GM23248 (cell line): ENCODE results near the gene PKP3. TPM values are rescaled to one million over a fixed set of nuclear protein-coding genes. Genes with fewer than 3 reads are reported as not detected.

Experiments
- DNase-seq: peaks from one replicate; pipeline ENCODE4 v3.0.0-alpha.2; 2015
- H2AFZ ChIP-seq: fragments of 200-600 bp; sonication (generic); 2 replicates; pipeline ENCODE4 v1.6.1; 2016; ENCODE audit warnings: antibody characterized with exemption
- H3F3A ChIP-seq: fragments of 200-600 bp; sonication (generic); 2 replicates; pipeline ENCODE4 v1.6.1; 2016; ENCODE audit warnings: mild to moderate bottlenecking, antibody characterized with exemption, mixed run types; ENCODE audit not compliant: insufficient read depth
- H3K27ac ChIP-seq: fragments of 200-600 bp; sonication (generic); 2 replicates; pipeline ENCODE4 v1.5.1; 2016; ENCODE audit warnings: mild to moderate bottlenecking
- H3K27me3 ChIP-seq: fragments of 200-600 bp; sonication (generic); replicated peaks from 2 replicates; pipeline ENCODE4 v1.6.1; 2016; ENCODE audit warnings: mild to moderate bottlenecking; ENCODE audit not compliant: insufficient read depth
- H3K36me3 ChIP-seq: fragments of 200-600 bp; sonication (generic); 2 replicates; pipeline ENCODE4 v1.6.1; 2016; ENCODE audit warnings: low read depth, mild to moderate bottlenecking
- H3K4me1 ChIP-seq: fragments of 200-600 bp; sonication (generic); 2 replicates; pipeline ENCODE4 v1.6.1; 2016; ENCODE audit warnings: mild to moderate bottlenecking; ENCODE audit not compliant: insufficient read depth
- H3K4me2 ChIP-seq: fragments of 200-600 bp; sonication (generic); one replicate; pipeline ENCODE4 v1.6.1; 2016; ENCODE audit warnings: mild to moderate bottlenecking; ENCODE audit not compliant: unreplicated experiment
- H3K4me3 ChIP-seq: fragments of 200-600 bp; sonication (generic); 2 replicates; pipeline ENCODE4 v1.5.1; 2016; ENCODE audit warnings: mild to moderate bottlenecking
- H3K79me2 ChIP-seq: fragments of 200-600 bp; sonication (generic); 2 replicates; pipeline ENCODE4 v1.6.1; 2016; ENCODE audit warnings: mild to moderate bottlenecking; ENCODE audit not compliant: insufficient read depth
- H3K9ac ChIP-seq: fragments of 200-600 bp; sonication (generic); 2 replicates; pipeline ENCODE4 v1.6.1; 2016; ENCODE audit warnings: mild to moderate bottlenecking
- H3K9me2 ChIP-seq: fragments of 200-600 bp; sonication (generic); 2 replicates; pipeline ENCODE4 v1.6.1; 2016; ENCODE audit warnings: mixed run types, mild to moderate bottlenecking, moderate library complexity; ENCODE audit not compliant: insufficient read depth
- H3K9me3 ChIP-seq: fragments of 200-600 bp; sonication (generic); one replicate; pipeline ENCODE4 v1.6.1; 2017; ENCODE audit warnings: low read depth
- H4K20me1 ChIP-seq: fragments of 200-600 bp; sonication (generic); 2 replicates; pipeline ENCODE4 v1.6.0; 2016; ENCODE audit not compliant: insufficient read depth
- EZH2 ChIP-seq: fragments of 200-600 bp; sonication (generic); IDR thresholded peaks from 2 replicates; pipeline ENCODE4 v1.6.1; 2018; ENCODE audit warnings: antibody characterized with exemption, mild to moderate bottlenecking; ENCODE audit not compliant: insufficient read depth, poor library complexity, severe bottlenecking
- EZH2phosphoT487 ChIP-seq: fragments of 200-600 bp; sonication (generic); IDR thresholded peaks from 2 replicates; pipeline ENCODE4 v1.6.1; 2018; ENCODE audit warnings: antibody characterized with exemption, moderate library complexity, mild to moderate bottlenecking, low read depth; ENCODE audit not compliant: insufficient read depth
- WGBS, 2 experiments: methylation state at CpG; one replicate each; pipeline ENCODE4 v1.1.6; 2015 to 2017; ENCODE audit warnings: low lambda C conversion rate in 2 of 2, low coverage in 1 of 2; ENCODE audit errors: missing lambda C conversion rate in 2 of 2; 5-methylcytosine and 5-hydroxymethylcytosine counted together
- in situ Hi-C: fragments of 300-500 bp; cut with MboI; formaldehyde crosslinking; loops from 2 replicates; pipeline ENCODE4 v1.15.0; 2020
- polyA plus RNA-seq: library from polyadenylated mRNA; unstranded; fragments of >200 nt; fragmentation: Nextera tagmentation; extraction: Ambion mirVana; gene quantifications from 2 replicates; pipeline ENCODE4 v1.2.1, GENCODE V29; 2016
- total RNA-seq: library from RNA; depleted of rRNA; stranded (reverse); fragments of >200 nt; shearing (Covaris generic); gene quantifications from 2 replicates; pipeline ENCODE4 v1.2.3, GENCODE V29; 2014

PKP3 gene
- total and polyA plus RNA-seq, 2 experiments from 2014 or later = 1.2 to 2.2 TPM

DNA sequence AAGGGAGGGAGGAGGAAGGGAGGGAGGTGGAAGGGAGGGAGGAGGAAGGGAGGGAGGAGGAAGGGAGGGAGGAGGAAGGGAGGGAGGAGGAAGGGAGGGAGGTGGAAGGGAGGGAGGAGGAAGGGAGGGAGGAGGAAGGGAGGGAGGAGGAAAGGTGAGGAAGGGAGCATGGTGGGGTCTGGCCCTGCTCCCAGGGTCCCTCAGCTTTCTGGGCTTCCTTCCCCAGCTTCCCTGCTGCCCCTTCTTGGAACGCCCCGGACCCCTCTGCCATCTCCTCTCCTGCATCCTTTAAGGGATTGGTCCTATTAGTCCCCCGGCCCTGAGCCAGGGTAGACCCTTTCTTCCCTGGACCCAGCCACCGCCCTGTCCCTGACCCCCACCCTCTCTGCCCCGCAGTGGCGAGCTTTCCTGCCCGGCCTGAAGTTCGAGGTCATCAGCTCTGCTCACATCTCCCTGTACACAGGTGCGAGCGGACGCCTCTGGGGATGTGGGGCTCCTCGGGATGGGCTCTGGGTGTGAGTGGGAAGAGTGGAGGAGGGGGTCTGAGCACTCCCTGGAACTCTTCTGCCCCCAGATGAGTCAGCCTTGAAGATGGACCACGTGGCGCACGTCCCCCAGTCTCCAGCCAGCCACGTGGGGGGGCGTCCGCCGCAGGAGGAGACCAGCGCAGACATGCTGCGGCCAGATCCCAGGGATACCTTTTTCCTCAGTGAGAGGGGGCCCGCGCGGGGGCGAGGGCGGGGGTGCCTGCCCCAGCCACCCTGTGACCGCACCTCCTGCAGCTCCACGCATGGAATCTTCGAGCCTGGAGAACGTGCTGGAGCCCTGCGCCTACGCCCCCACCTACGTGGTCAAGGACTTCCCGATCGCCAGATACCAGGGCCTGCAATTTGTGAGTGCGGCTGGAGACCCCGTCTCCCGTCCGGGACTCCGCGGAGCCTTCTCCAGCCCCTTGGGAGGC, 18.7 kb upstream of the PKP3 start:
- no peaks in the 10 kb centered on the region for H3K79me2 ChIP-seq
- H3K9me2 ChIP-seq = no peaks in the 10 kb centered on the region
- 69 to 74% methylated on average over 27 to 38 of the region's 41 CpGs for WGBS, 2 experiments
- no peaks in the 10 kb centered on the region for H4K20me1 ChIP-seq
- no peaks in the 10 kb centered on the region for H3K36me3 ChIP-seq
- in situ Hi-C loops = no loop called here
- H3K4me3 ChIP-seq = no peak overlapping the region
- no peak for DNase-seq
- H3F3A ChIP-seq = no peaks in the 10 kb centered on the region
- H3K4me1 ChIP-seq = no peaks in the 10 kb centered on the region
- TF ChIP-seq EZH2 (no peak), EZH2phosphoT487 (no peak)
- H2AFZ ChIP-seq = no peak overlapping the region
- H3K9ac ChIP-seq = no peak overlapping the region
- H3K27me3 ChIP-seq = no peaks in the 10 kb centered on the region
- no peak overlapping the region for H3K27ac ChIP-seq
- no peaks in the 10 kb centered on the region for H3K9me3 ChIP-seq
- H3K4me2 ChIP-seq = no peak overlapping the region

DNA sequence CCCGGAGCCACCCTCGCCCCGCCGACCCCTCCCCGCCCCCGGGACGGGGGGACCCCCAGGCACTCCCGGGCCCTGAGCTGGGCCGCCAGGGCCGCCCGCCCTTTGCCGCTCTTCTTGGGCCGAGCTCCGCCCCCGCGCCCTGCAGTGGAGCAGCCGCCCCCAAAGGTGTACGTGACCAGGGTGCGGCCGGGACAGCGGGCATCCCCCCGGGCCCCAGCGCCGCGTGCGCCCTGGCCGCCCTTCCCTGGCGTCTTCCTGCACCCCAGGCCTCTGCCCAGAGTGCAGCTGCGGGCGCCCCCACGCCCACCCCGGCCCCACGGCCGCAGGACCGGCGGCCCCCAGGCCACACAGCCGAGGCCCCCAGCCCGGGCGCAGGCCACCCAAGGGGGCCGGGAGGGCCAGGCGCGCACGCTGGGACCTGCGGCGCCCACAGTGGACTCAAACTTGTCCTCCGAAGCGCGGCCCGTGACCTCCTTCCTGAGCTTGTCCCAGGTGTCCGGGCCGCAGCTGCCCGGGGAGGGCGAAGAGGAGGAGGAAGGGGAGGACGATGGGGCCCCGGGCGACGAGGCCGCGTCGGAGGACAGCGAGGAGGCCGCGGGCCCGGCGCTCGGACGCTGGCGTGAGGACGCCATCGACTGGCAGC, 17.4 kb upstream of the PKP3 start:
- WGBS, 2 experiments = 92 to 96% methylated on average over 15 to 70 of the region's 70 CpGs

GRCh38 chr11:377174-377865, 16.7 kb upstream of the PKP3 start:
- H3K9ac ChIP-seq = no peak overlapping the region
- in situ Hi-C loops = no loop called here
- no peak overlapping the region for H3K4me3 ChIP-seq
- no peak overlapping the region for H3K4me2 ChIP-seq
- no peaks in the 10 kb centered on the region for H3F3A ChIP-seq
- no peak overlapping the region for H2AFZ ChIP-seq
- TF ChIP-seq EZH2 (no peak), EZH2phosphoT487 (no peak)
- H3K36me3 ChIP-seq = no peaks in the 10 kb centered on the region
- no peaks in the 10 kb centered on the region for H4K20me1 ChIP-seq
- H3K27ac ChIP-seq = no peak overlapping the region
- no peaks in the 10 kb centered on the region for H3K27me3 ChIP-seq
- H3K9me3 ChIP-seq = no peaks in the 10 kb centered on the region
- no peaks in the 10 kb centered on the region for H3K9me2 ChIP-seq
- no peak for DNase-seq
- no peaks in the 10 kb centered on the region for H3K4me1 ChIP-seq
- WGBS, 2 experiments = 84 to 86% methylated on average over 35 to 44 of the region's 44 CpGs
- no peaks in the 10 kb centered on the region for H3K79me2 ChIP-seq

More for the DNA sequence above, 17.4 kb upstream of the PKP3 start:
- no peak overlapping the region for H2AFZ ChIP-seq
- TF ChIP-seq EZH2 = no peak
- TF ChIP-seq EZH2phosphoT487 = no peak
- no peaks in the 10 kb centered on the region for H3F3A ChIP-seq
- no peaks in the 10 kb centered on the region for H3K79me2 ChIP-seq
- H3K9me2 ChIP-seq = no peaks in the 10 kb centered on the region
- DNase-seq = no peak
- H4K20me1 ChIP-seq = no peaks in the 10 kb centered on the region
- H3K9ac ChIP-seq = no peak overlapping the region
- H3K36me3 ChIP-seq = no peaks in the 10 kb centered on the region
- H3K9me3 ChIP-seq = no peaks in the 10 kb centered on the region
- no peaks in the 10 kb centered on the region for H3K4me1 ChIP-seq
- H3K4me2 ChIP-seq = no peak overlapping the region
- H3K27ac ChIP-seq = no peak overlapping the region
- no peak overlapping the region for H3K4me3 ChIP-seq
- in situ Hi-C loops = no loop called here
- H3K27me3 ChIP-seq = no peaks in the 10 kb centered on the region

DNA sequence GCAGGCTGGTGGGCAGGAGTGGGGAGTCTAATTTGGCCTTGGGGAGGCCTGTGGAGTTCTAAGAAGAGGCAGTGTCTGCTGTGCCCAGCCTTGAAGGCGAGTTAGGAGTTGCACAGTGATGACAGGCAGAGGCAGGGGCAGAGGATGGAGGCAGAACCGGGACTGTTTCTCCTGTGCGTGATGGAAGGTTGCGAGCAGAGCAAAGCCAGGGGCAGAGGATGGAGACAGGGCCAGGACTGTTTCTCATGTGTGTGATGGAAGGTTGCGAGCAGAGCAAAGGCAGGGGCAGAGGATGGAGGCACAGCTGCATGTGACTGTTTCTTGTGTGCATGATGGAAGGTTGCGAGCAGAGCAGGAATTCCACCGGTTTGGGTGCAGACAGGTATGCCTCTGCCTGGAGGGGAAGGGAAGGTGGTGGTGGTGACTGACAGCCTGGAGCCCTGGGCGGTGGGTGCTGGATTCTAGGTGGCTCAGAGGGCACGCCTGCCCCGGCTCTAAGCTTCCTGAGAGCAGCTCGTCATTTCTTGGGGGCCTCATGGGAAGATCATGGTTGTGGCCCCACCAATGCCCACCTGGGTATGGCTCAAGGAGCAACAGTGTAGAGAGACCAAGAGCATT, 16.0 kb upstream of the PKP3 start:
- no peaks in the 10 kb centered on the region for H3K9me3 ChIP-seq
- H3K9me2 ChIP-seq = no peaks in the 10 kb centered on the region
- H3K27me3 ChIP-seq = no peaks in the 10 kb centered on the region
- no peak overlapping the region for H3K4me3 ChIP-seq
- no peaks in the 10 kb centered on the region for H4K20me1 ChIP-seq
- no peak overlapping the region for H2AFZ ChIP-seq
- H3K4me2 ChIP-seq = no peak overlapping the region
- H3K79me2 ChIP-seq = no peaks in the 10 kb centered on the region
- DNase-seq = no peak
- H3K9ac ChIP-seq = no peak overlapping the region
- H3K4me1 ChIP-seq = no peaks in the 10 kb centered on the region
- no peak for TF ChIP-seq EZH2phosphoT487
- TF ChIP-seq EZH2 = no peak
- H3F3A ChIP-seq = no peaks in the 10 kb centered on the region
- H3K27ac ChIP-seq = no peak overlapping the region
- in situ Hi-C loops = no loop called here
- no peaks in the 10 kb centered on the region for H3K36me3 ChIP-seq
- WGBS, 2 experiments = 69 to 76% methylated on average over 11 of the region's 11 CpGs
